GM12878 (cell line): Measurements from ENCODE around the gene UBR7. TPM values are rescaled to one million over a fixed set of nuclear protein-coding genes. Genes with fewer than 3 reads are reported as not detected.

ENCODE experiments used
- ATAC-seq: fragments of 200-7000 bp; cut with Tn5 transposase; 3 replicates; pipeline ENCODE4 v1.9.1; 2020; ENCODE audit warnings: mild to moderate bottlenecking, moderate library complexity
- BruUV-seq: library from RNA; stranded (reverse); fragments of 400-500 nt; replicated peaks from 2 replicates; lab custom pipeline; 2021; lab: Mats Ljungman, UMichigan
- CTCF ChIA-PET: fragments of 300-600 bp; sonication (Branson Sonifier 250); formaldehyde crosslinking; extraction: SDS; loops from one replicate; lab custom pipeline; 2021; ENCODE audit warnings: inconsistent platforms; lab: Yijun Ruan, JAX
- POLR2A ChIA-PET: fragments of 350-600 bp; formaldehyde crosslinking; extraction: SDS; loops from one replicate; lab custom pipeline; 2021; ENCODE audit warnings: inconsistent platforms; lab: Charles Lee
- RAD21 ChIA-PET: fragments of 300-600 bp; sonication (Branson Sonifier 250); formaldehyde crosslinking; loops from one replicate; lab custom pipeline; 2023; ENCODE audit warnings: antibody characterized with exemption; ENCODE audit not compliant: unreplicated experiment; lab: Charles Lee
- SMC1A ChIA-PET: fragments of 300-600 bp; sonication (Branson Sonifier 250); formaldehyde crosslinking; loops from one replicate; lab custom pipeline; 2023; ENCODE audit not compliant: unreplicated experiment, uncharacterized antibody; lab: Charles Lee
- DNase-seq: peaks from one replicate; pipeline ENCODE4 v3.0.0-alpha.2; 2011; ENCODE audit warnings: low read depth, low spot score
- FAIRE-seq: peaks from 3 replicates; lab custom pipeline; 2011; peaks lifted over from hg19 to GRCh38; lab: Jason Lieb, UNC
- H2AFZ ChIP-seq: 2 replicates; pipeline ENCODE4 v1.6.0; 2011; ENCODE audit warnings: low read depth, low read length, control low read depth; ENCODE audit not compliant: control insufficient read depth
- H3K27ac ChIP-seq: 2 replicates; pipeline ENCODE4 v1.5.1; 2011; ENCODE audit warnings: control low read depth; ENCODE audit not compliant: control insufficient read depth, insufficient read depth
- H3K27me3 ChIP-seq, 2 experiments: replicated peaks in 1 of 2; 2 replicates each; pipeline versions ENCODE4 v1.6.0 to v1.6.1; 2011; ENCODE audit warnings: low read length in 1 of 2; ENCODE audit not compliant: control insufficient read depth in 2 of 2, insufficient read depth in 2 of 2
- H3K36me3 ChIP-seq, 2 experiments: 2 replicates each; pipeline ENCODE4 v1.5.1; 2011; ENCODE audit warnings: low read length in 1 of 2; ENCODE audit not compliant: control insufficient read depth in 2 of 2, insufficient read depth in 2 of 2
- H3K4me1 ChIP-seq: 2 replicates; pipeline ENCODE4 v1.6.1; 2011; ENCODE audit warnings: mild to moderate bottlenecking, low read length, moderate library complexity, mixed read lengths; ENCODE audit not compliant: control insufficient read depth, insufficient read depth
- H3K4me2 ChIP-seq: 2 replicates; pipeline ENCODE4 v1.6.0; 2011; ENCODE audit warnings: control low read depth; ENCODE audit not compliant: control insufficient read depth, insufficient read depth
- H3K4me3 ChIP-seq: fragments of 200-600 bp; sonication (generic); 2 replicates; pipeline ENCODE4 v1.5.1; 2016
- H3K79me2 ChIP-seq: 2 replicates; pipeline ENCODE4 v1.6.0; 2011; ENCODE audit warnings: low read length; ENCODE audit not compliant: control insufficient read depth, insufficient read depth
- H3K9ac ChIP-seq: 2 replicates; pipeline ENCODE4 v1.8.0; 2011; ENCODE audit warnings: low read length, control low read depth, mixed read lengths; ENCODE audit not compliant: control insufficient read depth, insufficient read depth
- H3K9me3 ChIP-seq: replicated peaks from 3 replicates; pipeline ENCODE4 v1.5.1; 2011; ENCODE audit warnings: mild to moderate bottlenecking, low read length; ENCODE audit not compliant: control insufficient read depth, insufficient read depth
- H4K20me1 ChIP-seq: 2 replicates; pipeline ENCODE4 v1.6.0; 2011; ENCODE audit not compliant: control insufficient read depth, insufficient read depth
- CBX3 ChIP-seq: fragments of 200-600 bp; sonication (generic); IDR thresholded peaks from 2 replicates; pipeline ENCODE4 v1.6.1; 2016; ENCODE audit warnings: low read depth, borderline replicate concordance
- EGR1 ChIP-seq, 2 experiments: IDR thresholded peaks; 1 replicate in 1 of 2; 2 replicates in 1 of 2; pipeline ENCODE4 v1.6.1; 2011 to 2012; ENCODE audit warnings: low read depth in 2 of 2, low read length in 2 of 2, borderline replicate concordance in 1 of 2, mild to moderate bottlenecking in 1 of 2, moderate library complexity in 1 of 2
- MLLT1 ChIP-seq: fragments of 450-650 bp; IDR thresholded peaks from 2 replicates; pipeline ENCODE4 v1.6.1; 2016; ENCODE audit warnings: mild to moderate bottlenecking
- MXI1 ChIP-seq: fragments of 150-350 bp; IDR thresholded peaks from 2 replicates; pipeline ENCODE4 v1.6.1; 2011; ENCODE audit warnings: low read depth, mild to moderate bottlenecking, inconsistent platforms, low read length, improper control_type of control experiment
- NR2C1 ChIP-seq: fragments of 450-650 bp; IDR thresholded peaks from 2 replicates; pipeline ENCODE4 v1.6.1; 2017; ENCODE audit warnings: antibody characterized with exemption, mild to moderate bottlenecking, moderate library complexity
- SUPT20H ChIP-seq: IDR thresholded peaks from 2 replicates; pipeline ENCODE4 v1.6.1; 2011; ENCODE audit warnings: low read depth, mild to moderate bottlenecking, low read length, moderate library complexity, borderline replicate concordance; ENCODE audit not compliant: control insufficient read depth
- TARDBP ChIP-seq: IDR thresholded peaks from 2 replicates; pipeline ENCODE4 v1.6.1; 2016; ENCODE audit warnings: borderline replicate concordance
- YY1 ChIP-seq: IDR thresholded peaks from 2 replicates; pipeline ENCODE4 v1.6.1; 2011; ENCODE audit warnings: low read depth, mild to moderate bottlenecking, low read length
- ZNF274 ChIP-seq: IDR thresholded peaks from one replicate; pipeline ENCODE4 v1.8.0; 2011; ENCODE audit not compliant: insufficient read length, insufficient read depth
- ZZZ3 ChIP-seq: IDR thresholded peaks from 2 replicates; pipeline ENCODE4 v1.6.1; 2011; ENCODE audit warnings: low read depth; ENCODE audit not compliant: control insufficient read depth, insufficient read length
- WGBS: methylation state at CpG from one replicate; pipeline ENCODE4 v1.1.6; 2016; ENCODE audit warnings: low lambda C conversion rate; ENCODE audit not compliant: insufficient replicate concordance, insufficient coverage; ENCODE audit errors: missing lambda C conversion rate; 5-methylcytosine and 5-hydroxymethylcytosine counted together
- in situ Hi-C: fragments of 300-500 bp; cut with MboI; formaldehyde crosslinking; loops from 9 replicates; pipeline ENCODE4 v1.14.3; 2018; ENCODE audit warnings: mixed read lengths
- intact Hi-C: fragments of 100-400 bp; cut with micrococcal nuclease; formaldehyde crosslinking; loops from one replicate; pipeline ENCODE4 v1.14.2; 2022; ENCODE audit not compliant: unreplicated experiment
- polyA plus RNA-seq, 11 experiments: library from polyadenylated mRNA; depleted of rRNA in 4 of 11; unstranded in 6 of 11; stranded (reverse) in 5 of 11; fragments of >200 nt; fragmentation: Nextera tagmentation in 4 of 11; fragmentation: Illumina TruSeq in 1 of 11; extraction: Ambion mirVana in 4 of 11; extraction: Trizol in 1 of 11; gene quantifications; 1 replicate in 1 of 11; 2 replicates in 10 of 11; pipeline versions ENCODE4 v1.2.1 to v1.2.3, GENCODE V29; 2011 to 2016; ENCODE audit warnings: inconsistent platforms in 2 of 11, missing spikeins in 2 of 11, low read depth in 1 of 11
- total RNA-seq, 4 experiments: library from RNA; depleted of rRNA in 3 of 4; stranded (reverse); fragments of >200 nt in 3 of 4; fragmentation: Illumina TruSeq in 1 of 4; extraction: Trizol in 1 of 4; gene quantifications; 2 replicates each; pipeline versions ENCODE4 v1.2.1 to v1.2.3, GENCODE V29; 2013 to 2021
- TF ChIP-seq, protein P1 (sequence below): fragments of 450-650 bp; formaldehyde crosslinking; IDR thresholded peaks from 2 replicates; pipeline ENCODE4 v1.4.0; 2020; ENCODE audit warnings: mild to moderate bottlenecking, moderate library complexity

Gene UBR7
- total and polyA plus RNA-seq, 10 of the 15 experiments (the other 5 are each of a cell fraction or from before 2014, with no cell fraction given) = 14.3 to 85.6 (median 49.9) TPM

DNA sequence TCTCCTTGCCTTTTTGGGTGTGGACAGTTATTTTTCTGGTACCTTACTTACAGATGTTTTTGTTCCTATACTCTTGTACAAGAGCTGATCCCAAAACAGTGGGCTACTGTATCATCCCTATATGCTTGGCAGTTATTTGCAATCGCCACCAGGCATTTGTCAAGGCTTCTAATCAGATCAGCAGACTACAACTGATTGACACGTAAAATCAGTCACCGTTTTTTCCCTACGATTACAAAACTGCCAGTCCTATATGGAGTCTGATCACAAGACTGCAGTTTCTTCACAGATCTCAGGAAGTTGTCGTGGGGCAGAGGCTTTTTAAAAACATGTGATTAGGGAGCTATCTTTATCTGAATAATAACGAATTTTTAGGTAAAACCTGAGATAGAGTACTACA, 20.6 kb upstream of the UBR7 start:
- H3K9ac ChIP-seq = no peak overlapping the region
- intact Hi-C loops (no loop called here), in situ Hi-C loops (no loop called here)
- ChIA-PET SMC1A (interaction anchor here (0.9 to 2.1 kb wide), 8 partner anchors 9 to 221 kb away, joined by 3 to 16 read pairs (median 4); partner anchors contain the start of genes GON7 and UBR7), RAD21 (interaction anchor here (1.3 kb wide), 1 partner anchor 20 kb away, joined by 11 read pairs; the partner anchor contains the start of genes GON7 and UBR7), CTCF (interaction anchor here (0.6 to 5.3 kb wide), 12 partner anchors 10 to 1291 kb away, joined by 3 to 48 read pairs (median 4); partner anchors contain the start of genes GON7 and UBR7), POLR2A (interaction anchor here (0.7 to 1.7 kb wide), 7 partner anchors 9 to 73 kb away, joined by 3 to 9 read pairs (median 4); partner anchors contain the start of gene GON7)
- 41% methylated on average over 6 of the region's 6 CpGs for WGBS
- TSS peak; percentile 77 for BruUV-seq
- peak overlapping the region; percentile 57 for H3K4me3 ChIP-seq
- peaks cover 29% of the 10 kb centered on the region for H3K79me2 ChIP-seq
- no peak overlapping the region for H2AFZ ChIP-seq
- no peaks in the 10 kb centered on the region for H3K9me3 ChIP-seq
- H3K27me3 ChIP-seq = no peaks in the 10 kb centered on the region
- no peak overlapping the region for H3K27ac ChIP-seq
- FAIRE-seq (peak; percentile 78), DNase-seq (no peak), ATAC-seq (no peak)
- peak overlapping the region; percentile 64 for H3K4me2 ChIP-seq
- H3K4me1 ChIP-seq = peaks cover 9% of the 10 kb centered on the region
- H3K36me3 ChIP-seq = no peaks in the 10 kb centered on the region; a peak in 1 of 4 replicates
- TF ChIP-seq TARDBP = no peak
- no peak for TF ChIP-seq YY1
- TF ChIP-seq EGR1 (IDR thresholded peaks at IDR 0.05; ENCODE audit: borderline replicate concordance in 1 of 2, low read depth in 2 of 2, low read length in 2 of 2) = no peak
- no peaks in the 10 kb centered on the region for H4K20me1 ChIP-seq

DNA sequence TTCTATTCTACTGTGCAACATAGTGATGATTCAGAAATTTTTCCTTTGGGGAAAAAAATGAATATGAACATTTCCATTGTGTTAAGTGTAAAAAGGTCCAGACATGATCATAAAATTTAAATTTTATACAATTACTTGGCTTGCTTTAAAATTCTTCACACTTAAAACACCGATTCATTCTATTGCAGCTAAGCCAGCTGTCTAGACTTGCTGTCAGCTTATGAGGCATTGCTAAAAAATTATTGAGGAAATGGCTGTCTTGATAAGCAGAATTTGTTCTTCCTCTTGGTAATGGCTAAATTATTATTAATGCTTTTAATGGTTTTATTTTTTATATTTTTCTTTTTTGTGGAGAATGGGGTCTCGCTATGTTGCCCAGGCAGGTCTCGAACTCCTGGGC, 20.1 kb upstream of the UBR7 start:
- CTCF ChIA-PET = interaction anchor here (0.6 to 5.3 kb wide), 13 partner anchors 8 to 1290 kb away, joined by 3 to 48 read pairs (median 4); partner anchors contain the start of genes GON7 and UBR7
- BruUV-seq = no TSS peak
- H3K36me3 ChIP-seq = no peaks in the 10 kb centered on the region; a peak in 1 of 4 replicates
- H3K9me3 ChIP-seq = no peaks in the 10 kb centered on the region
- H3K79me2 ChIP-seq = peaks cover 29% of the 10 kb centered on the region
- RAD21 ChIA-PET = interaction anchor here (1.3 kb wide), 1 partner anchor 19 kb away, joined by 11 read pairs; the partner anchor contains the start of genes GON7 and UBR7
- POLR2A ChIA-PET = interaction anchor here (0.7 to 1.7 kb wide), 7 partner anchors 9 to 74 kb away, joined by 3 to 9 read pairs (median 4); partner anchors contain the start of gene GON7
- no peaks in the 10 kb centered on the region for H3K27me3 ChIP-seq
- intact Hi-C loops = no loop called here
- ATAC-seq (no peak), FAIRE-seq (no peak), DNase-seq (no peak)
- 97% methylated on average over 3 of the region's 3 CpGs for WGBS
- no peak overlapping the region for H2AFZ ChIP-seq
- no peak overlapping the region for H3K9ac ChIP-seq
- H3K4me3 ChIP-seq = no peak overlapping the region
- H4K20me1 ChIP-seq = no peaks in the 10 kb centered on the region
- in situ Hi-C loops = no loop called here
- SMC1A ChIA-PET = interaction anchor here (0.9 to 2.1 kb wide), 8 partner anchors 9 to 221 kb away, joined by 3 to 16 read pairs (median 4); partner anchors contain the start of genes GON7 and UBR7
- H3K4me1 ChIP-seq = peaks cover 9% of the 10 kb centered on the region
- no peak overlapping the region for H3K27ac ChIP-seq
- no peak overlapping the region for H3K4me2 ChIP-seq
- TF ChIP-seq SUPT20H (no peak), ZZZ3 (no peak), ZNF274 (no peak), NR2C1 (no peak), MLLT1 (no peak), CBX3 (no peak), MXI1 (no peak)
- TF ChIP-seq, protein P1, sequence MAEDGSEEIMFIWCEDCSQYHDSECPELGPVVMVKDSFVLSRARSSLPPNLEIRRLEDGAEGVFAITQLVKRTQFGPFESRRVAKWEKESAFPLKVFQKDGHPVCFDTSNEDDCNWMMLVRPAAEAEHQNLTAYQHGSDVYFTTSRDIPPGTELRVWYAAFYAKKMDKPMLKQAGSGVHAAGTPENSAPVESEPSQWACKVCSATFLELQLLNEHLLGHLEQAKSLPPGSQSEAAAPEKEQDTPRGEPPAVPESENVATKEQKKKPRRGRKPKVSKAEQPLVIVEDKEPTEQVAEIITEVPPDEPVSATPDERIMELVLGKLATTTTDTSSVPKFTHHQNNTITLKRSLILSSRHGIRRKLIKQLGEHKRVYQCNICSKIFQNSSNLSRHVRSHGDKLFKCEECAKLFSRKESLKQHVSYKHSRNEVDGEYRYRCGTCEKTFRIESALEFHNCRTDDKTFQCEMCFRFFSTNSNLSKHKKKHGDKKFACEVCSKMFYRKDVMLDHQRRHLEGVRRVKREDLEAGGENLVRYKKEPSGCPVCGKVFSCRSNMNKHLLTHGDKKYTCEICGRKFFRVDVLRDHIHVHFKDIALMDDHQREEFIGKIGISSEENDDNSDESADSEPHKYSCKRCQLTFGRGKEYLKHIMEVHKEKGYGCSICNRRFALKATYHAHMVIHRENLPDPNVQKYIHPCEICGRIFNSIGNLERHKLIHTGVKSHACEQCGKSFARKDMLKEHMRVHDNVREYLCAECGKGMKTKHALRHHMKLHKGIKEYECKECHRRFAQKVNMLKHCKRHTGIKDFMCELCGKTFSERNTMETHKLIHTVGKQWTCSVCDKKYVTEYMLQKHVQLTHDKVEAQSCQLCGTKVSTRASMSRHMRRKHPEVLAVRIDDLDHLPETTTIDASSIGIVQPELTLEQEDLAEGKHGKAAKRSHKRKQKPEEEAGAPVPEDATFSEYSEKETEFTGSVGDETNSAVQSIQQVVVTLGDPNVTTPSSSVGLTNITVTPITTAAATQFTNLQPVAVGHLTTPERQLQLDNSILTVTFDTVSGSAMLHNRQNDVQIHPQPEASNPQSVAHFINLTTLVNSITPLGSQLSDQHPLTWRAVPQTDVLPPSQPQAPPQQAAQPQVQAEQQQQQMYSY (CRISPR knock-in tag) = no peak
